NCI-H748 (cell line): ENCODE data around the gene INPP5B.

Source experiments
- DNase-seq: peaks from one replicate; lab custom pipeline; 2025; ENCODE audit not compliant: unreplicated experiment; lab: John Stamatoyannopoulos, UW

Gene INPP5B

DNA sequence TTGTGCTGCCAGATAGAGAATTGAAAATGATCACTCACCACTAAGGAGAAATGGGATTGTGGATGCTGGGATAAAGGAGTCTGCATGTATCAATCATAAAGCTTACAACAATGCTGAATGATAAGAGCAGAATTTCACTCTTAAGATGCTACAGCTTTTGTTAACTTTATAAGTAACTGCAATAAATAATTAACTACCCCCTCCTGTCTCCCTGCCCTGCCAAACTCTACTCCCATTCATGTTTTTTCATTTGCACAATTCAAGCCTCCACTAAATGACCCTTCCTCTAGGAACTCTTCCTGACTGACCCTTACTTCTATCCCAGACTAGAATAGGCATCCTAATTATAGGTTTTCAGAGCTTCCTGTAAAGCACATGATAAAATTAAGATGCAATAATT, 102.3 kb downstream of the INPP5B start:
- peak; percentile 18 for DNase-seq

DNA sequence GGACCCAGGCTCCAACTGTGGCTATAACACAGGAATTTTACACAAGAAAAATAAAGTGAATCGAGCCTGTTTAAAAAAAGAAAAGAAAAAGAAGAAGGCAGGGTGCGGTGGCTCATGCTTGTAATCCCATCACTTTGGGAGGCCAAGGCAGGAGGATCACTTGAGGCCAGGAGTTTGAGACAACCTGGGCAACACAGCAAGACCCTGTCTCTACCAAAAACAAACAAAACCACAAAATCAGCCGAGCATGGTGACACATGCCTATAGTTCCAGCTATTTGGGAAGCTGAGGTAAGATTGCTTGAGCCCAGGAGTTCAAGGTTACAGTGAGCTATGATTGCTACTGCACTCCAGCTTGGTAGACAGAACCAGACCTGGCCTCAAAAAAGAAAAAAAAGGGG, 105.2 kb downstream of the INPP5B start:
- no peak for DNase-seq

DNA sequence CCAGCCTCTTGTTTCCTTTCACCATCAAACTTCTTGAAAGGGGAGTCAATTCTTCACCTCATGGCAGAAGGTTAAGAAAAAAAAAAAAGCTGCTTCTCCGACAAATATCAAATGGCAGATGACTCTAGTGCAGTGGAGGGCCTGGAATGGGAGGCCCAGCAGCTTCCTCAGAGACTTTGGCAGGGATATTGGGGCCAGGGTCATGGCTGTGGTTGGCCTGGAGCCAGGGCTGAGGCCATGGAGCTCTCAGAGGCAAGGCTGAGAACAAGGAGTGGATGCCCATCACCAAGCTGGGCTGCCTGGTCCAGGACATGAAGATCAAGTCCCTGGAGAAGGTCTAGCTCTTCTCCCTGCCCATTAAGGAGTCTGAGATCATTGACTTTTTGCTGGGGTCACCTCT, 106.1 kb downstream of the INPP5B start:
- DNase-seq, result no peak

DNA sequence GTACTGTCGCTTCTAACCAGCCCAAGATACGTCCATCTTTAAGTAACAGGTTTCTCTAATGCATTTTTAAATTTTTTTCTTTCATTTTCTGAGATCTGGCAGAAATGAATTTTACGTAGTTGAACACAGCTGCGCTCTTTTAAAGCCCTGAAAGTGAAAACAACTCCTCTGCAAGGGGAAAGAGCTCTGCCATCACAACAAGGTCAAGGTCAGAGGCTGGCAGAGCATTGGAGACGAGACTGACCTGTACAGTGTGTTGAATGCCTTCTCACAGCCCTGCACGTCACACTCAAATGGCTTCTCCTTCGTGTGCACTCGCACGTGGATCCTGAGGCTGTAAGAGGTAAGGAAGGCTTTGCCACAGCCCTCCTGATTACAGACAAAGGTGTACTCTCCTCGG, 107.2 kb downstream of the INPP5B start:
- DNase-seq, result no peak

DNA sequence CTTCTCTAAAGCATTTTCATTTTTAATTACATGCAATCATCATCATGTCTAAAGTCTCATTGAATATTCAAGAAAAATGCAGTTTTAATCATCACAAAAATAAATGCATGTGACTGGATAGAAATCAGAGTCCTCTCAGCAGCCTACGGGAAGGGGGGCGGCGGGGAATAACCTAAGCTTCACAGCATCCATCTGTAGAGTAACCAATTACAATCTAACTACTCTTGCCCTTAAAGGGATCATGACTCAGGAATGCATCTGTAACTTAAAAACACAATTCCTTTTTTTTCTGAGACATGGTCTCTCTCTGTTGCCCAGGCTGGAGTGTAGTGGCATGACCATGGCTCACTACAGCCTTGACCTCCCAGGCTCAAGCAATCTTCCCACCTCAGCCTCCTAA, 110.1 kb downstream of the INPP5B start:
- no peak for DNase-seq

DNA sequence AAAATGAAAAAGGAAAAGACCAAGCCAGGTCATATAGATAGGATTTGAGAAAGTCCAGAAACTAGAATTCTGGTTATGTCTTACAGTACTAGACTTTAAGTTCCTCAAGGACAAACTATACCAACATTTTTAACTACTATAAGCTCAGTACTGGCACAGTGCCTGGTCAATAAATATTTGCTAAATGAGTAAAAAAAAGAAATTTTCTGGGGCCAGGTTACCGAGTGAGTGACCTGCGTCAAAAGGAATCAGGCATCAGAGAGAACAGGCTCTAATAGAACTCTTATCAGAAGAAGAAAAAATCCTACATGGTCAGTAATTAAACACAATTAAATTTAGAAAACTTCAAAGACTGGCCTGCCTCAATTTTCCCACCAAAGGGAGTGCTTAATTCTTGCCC, 115.0 kb downstream of the INPP5B start:
- DNase-seq, result no peak

DNA sequence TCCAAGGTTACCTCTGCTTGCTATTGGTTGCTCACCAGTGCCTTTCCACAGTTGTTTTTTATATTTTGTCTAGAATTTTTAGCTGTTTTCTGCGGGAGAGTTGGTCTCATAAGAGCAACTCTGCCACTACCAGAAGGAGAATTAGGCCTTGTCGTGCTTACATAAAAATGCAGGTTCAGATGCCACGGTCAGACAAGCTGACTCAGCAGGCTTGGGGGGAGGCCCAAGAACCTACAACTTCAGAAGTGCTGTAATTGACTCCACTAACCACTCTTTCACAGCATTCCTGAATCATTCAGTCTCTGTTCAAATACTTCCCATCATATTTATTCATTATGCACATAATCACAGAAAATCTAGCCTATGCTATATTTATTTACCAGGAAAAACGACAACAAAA, 115.7 kb downstream of the INPP5B start:
- DNase-seq, result no peak

DNA sequence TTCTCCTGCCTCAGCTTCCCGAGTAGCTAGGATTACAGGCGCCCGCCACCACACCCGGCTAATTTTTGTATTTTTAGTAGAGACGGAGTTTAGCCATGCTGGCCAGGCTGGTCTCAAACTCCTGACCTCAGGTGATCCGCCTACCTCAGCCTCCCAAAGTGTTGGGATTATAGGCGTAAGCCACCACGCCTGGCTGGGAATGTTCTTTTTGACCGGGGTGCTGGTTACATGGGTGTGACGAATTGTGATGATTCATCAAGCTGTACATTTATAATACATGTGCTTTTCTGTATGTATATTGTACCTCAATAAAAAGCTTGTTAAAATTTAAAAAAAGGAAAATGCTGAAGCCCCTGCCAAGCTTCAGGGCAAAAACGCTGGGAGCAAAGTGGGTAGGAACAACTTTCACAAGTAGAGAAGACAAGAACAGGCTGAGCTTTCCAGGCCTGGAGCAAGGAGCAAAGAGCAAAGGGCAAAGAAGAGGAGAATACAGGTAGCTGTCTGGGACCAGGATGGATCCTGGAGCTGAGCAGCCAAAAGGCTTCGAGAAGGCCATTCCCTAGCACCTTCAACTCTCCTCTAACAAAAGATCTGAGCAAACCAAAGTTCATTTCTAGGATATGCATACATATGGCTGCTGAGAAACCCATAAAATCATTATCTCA, 118.3 kb downstream of the INPP5B start:
- no peak for DNase-seq

DNA sequence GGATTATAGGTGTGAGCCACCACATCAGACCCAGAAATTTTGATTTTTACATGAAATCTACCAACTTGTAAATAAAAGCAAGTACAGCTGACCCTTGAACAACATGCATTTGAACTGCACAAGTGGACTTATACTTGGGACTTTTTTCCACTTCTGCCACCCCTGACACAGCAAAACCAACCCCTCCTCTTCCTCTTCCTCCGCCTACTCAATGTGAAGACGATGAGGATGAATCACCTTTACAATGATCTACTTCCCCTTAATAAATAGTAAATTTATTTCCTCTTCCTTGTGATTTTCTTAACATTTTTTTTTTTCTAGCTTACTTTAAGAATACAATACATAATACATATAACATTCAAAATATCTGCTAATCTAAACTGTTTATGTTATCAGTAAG, 121.3 kb downstream of the INPP5B start:
- DNase-seq, result no peak

DNA sequence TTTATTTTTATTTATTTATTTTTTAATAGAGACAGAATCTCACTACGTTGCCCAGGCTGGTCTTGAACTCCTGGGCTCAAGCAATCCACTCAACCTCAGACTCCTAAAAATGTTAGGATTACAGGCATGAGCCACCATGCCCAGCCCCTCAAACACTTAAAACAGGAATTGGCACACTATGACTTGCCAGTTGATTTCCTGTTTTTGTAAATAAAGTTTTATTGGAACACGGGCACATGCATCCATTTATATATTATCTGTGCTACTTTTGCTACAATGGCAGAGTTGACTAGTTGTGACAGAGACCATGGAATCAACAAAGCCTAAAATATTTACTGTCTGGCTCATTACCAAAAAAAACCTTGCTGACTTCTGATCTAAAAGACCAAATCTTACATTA, 122.9 kb downstream of the INPP5B start:
- no peak for DNase-seq

DNA sequence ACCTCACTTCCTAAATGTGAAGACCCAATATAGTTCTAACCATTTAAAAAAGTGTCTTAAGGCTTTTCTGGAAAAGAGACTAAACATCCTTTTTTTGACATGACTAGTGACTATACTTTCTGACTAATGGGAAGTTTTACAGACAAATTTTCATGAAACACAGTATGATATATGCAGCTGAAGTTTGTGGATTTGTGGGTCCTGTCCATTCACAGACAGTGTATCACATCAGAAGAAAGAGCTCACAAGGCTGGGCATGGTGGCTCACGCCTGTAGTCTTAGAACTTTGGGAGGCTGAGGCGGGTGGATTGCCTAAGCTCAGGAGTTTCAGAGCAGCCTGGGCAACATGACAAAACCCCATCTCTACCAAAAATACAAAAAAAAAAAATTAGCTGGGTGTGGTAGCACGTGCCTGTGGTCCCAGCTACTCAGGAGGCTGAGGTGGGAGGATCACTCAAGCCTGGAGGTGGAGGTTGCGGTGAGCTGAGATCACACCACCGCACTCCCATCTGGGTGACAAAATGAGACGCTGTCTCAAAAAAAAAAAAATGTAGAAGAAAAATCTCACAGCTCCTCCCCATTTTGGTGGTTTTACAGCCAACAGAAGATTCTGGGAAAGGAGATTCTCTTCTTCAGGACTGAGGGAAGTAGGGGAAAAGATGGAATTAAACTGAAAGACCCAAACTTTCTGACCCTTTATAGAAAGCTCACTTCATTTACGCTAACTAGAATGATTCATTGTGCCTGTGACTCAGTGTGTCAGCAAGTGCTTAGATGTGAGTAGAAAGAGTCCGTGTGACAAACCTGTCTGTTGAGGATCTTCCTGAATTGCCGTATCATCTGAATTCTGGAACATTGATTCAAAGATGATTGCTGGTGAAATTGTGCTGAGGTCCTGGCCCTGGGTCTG, 123.7 kb downstream of the INPP5B start:
- no peak for DNase-seq

DNA sequence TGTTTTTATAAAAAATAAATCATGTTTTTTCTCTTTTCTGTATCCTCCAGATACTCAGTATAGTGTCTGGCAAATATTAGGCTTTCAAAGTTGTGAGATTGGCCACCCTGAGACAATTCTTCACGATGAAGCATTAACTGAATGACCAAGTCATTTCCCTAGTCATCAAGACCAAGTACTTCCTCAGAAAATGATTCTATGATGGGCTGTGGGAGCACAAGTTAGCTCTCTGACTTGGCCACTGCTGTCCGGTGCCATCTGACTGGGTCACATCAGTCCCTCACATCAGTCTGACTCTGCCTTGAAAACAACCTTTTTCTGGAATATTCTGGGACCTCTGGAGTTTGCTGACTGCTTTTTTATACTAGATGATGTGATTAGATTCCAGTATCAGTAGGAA, 125.4 kb downstream of the INPP5B start:
- DNase-seq, result no peak

DNA sequence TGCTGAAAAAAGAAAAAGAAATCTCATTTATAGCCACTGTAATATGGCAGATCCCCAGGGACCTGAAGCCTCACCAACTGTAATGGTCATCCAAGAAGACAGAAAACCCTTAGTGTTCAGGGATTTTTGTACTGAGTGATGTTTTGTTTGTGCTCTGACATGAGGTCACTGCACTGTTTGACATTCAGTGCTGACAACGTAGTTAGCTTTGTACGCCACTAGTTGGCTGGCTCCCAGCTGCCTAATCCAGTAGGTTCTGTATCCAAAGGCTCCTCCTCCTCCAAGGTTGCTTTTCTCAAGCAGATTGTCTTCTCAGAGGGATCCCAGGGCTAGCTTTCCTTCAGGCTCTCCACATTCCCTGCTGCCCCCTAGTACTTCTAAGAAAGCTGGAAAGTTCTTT, 129.4 kb downstream of the INPP5B start:
- DNase-seq, result no peak

DNA sequence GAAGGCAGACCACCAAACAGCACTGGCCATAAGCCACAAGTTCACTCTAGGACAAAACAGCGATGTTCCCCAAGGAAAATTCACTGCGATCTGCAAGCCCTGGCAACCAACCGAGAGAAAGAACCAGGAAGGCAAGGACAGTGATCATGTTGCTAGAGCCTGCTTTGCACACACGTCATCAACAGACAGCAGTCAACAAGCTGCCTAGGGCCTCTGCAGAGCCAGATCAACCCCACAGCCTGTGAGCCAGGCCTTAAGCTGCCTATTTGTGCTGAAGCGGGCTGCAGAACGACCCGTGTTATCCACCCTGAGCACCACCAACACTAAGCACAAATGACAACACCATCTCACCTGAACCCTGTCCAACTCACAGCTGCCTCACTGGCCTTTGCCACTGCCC, 132.6 kb downstream of the INPP5B start:
- DNase-seq, result no peak

DNA sequence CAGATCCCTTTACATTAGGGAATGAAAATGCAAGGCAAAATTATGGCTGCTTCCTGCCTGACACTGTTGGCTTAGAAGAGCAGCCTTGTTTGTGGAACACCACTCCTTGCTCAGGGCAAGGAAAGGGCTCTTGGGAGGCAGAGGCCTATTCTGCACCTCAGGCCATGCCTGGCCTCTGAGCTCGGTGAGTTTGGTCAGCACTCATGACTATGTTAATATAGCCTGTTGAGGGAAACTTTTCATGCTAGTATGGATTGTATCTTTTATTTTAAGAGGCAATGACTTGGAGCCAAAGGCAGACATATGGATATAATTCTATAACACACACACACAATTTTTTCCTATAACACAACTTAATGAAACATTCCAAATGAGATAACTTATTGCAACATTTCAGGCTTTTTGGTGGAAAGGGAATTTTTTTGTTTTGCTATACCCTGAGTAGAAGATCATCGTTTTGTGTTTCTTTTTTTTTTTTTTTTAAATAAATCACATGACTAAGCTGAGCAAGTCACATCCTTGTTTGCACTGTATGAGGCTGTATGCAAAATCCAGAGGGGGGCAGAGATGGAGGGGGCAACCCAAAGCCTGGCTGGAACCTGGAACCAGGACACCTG, 133.2 kb downstream of the INPP5B start:
- DNase-seq, result no peak

DNA sequence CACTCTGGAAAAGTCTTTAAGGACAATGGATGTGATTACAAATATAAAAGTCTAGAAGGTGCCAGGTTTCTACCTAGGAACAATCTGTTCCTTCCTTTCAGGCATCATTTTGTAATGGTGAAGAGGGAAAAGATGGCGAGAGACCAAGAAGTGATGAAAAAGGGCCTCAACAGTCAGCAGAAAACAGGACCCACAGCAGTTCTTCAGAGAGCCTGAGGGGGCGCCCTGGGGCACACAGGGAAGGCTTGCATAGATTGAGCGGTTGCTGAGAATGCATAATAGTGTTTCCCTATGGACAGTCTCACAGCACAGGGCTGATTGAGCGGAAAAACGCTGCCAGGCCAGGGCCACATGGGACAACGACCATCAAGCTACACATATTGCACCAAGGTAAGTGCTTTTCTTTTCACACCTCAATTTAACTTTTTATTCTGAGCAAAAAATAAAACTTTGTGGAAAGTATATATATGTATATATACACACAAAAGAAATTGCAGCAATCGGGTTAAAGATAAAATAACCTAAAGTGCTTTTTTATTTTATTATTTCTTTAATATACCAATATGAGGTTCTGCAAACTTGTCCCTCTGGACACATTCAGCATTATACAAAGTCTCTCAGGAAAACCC, 135.7 kb downstream of the INPP5B start:
- DNase-seq, result peak; percentile 64
